Measurements from ENCODE around the gene TBC1D4.

GRCh38 chr13:75285310-75285709, 196.7 kb downstream of the TBC1D4 start:
- TF ChIP-seq SMAD1 (IDR thresholded peaks at IDR 0.05; ENCODE audit: low read depth, partially characterized antibody): no peak
- TF ChIP-seq POLR2A (IDR thresholded peaks at IDR 0.05; ENCODE audit: low read depth, low read length): no peak
- no peak for TF ChIP-seq PRDM15 (CRISPR knock-in tag; IDR thresholded peaks at IDR 0.05)
- TF ChIP-seq MEF2B (IDR thresholded peaks at IDR 0.05; ENCODE audit: partially characterized antibody, poor library complexity, severe bottlenecking): no peak

All from GM12878 (cell line).